Limb (tissue), 2 donors: ENCODE measurements around the gene ARF1.

Source experiments
- DNase-seq, 2 donors: peaks; one replicate each; pipeline ENCODE4 v3.0.0-alpha.2; 2016; ENCODE audit errors: extremely low spot score in 2 of 2

The ARF1 gene

DNA sequence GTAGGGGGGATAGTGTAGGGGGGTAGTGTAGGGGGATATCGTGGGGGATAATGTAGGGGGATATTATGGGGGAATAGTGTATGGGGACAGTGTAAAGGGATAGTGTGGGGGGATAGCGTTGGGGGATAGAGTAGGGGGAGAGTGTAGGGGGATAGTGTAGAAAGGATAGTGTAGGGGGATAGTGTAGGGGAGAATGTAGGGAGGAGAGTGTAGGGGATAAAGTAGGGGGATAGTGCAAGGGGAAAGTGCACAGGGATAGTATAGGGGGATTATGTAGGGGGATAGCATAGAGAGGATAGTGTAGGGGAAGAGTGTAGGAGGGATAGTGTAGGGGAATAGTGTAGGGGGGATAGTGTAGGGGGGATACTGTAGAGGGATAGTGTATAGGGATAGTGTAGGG is 12.3 kb upstream of the ARF1 start:
- no peak for DNase-seq

DNA sequence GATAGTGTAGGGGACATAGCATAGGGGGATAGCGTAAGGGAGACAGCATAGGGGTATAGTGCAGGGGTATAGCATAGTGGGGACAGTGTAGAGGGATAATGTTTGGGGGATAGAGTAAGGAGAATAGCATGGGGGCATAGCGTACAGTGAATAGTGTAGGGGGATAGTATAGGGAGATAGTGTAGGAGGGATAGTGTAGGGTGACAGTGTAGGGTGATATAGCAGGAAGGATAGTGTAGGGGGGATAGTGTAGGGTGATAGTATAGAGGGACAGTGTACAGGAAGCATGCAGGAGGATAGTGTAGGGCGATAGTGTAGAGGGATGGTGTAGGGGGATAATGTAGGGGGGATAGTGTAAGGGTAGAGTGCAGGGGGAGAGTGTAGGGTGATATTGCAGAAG is 11.7 kb upstream of the ARF1 start:
- no peak for DNase-seq

DNA sequence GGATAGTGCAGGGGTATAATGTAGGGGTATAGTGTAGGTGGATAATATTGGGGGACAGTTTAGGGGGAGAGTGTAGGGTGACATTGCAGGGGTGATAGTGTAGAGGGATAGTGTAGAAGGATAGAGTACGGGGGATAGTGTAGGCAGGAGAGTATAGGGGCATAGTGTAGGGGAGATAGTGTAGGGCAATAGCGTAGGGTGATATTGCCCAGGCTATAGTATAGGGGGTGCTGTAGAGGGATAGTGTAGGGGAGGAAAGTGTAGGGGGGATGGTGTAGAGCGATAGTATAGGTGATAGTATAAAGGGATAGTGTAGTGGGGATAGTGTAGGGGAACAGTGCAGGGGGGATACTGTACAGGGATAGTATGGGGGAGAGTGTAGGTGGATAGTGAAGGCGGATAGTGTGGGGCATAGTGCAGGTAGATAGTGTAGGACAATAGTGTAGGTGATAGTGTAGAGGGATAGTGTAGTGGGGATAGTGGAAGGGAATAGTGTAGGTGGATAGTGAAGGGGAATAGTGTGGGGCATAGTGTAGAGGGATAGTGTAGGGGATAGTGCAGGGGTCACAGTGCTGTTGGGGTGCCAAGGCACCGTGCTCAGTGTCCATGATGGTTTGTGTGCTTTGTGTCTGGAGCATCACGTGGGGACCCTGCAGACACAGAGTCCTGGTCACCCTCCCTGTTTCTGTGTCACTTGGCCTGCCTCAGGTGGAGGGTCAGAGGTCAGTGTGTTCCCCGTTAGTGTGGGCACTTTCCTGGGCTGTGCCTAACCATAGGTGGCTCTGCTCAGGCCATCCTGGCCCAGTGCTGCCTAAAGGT is 10.5 kb upstream of the ARF1 start:
- DNase-seq = no peak

DNA sequence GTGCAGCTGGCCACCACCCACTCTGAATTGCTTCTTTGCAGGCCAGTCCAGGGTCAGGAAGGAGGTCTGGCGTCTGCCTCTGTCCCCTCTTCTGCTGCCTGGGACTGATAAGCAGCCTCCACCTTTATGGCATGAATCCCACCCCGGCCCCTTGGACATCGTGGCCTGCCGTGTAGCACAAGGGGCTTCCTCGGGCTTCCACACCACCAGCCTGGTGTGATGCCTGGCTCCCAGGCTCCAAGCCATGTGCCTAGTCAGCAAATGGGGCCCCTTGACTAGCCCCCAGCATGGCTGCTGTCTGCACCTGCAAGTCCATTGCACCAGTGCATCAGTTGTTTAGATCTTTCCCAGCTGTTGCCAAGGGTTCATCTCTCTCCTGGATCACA is 9.9 kb upstream of the ARF1 start:
- DNase-seq = no peak

DNA sequence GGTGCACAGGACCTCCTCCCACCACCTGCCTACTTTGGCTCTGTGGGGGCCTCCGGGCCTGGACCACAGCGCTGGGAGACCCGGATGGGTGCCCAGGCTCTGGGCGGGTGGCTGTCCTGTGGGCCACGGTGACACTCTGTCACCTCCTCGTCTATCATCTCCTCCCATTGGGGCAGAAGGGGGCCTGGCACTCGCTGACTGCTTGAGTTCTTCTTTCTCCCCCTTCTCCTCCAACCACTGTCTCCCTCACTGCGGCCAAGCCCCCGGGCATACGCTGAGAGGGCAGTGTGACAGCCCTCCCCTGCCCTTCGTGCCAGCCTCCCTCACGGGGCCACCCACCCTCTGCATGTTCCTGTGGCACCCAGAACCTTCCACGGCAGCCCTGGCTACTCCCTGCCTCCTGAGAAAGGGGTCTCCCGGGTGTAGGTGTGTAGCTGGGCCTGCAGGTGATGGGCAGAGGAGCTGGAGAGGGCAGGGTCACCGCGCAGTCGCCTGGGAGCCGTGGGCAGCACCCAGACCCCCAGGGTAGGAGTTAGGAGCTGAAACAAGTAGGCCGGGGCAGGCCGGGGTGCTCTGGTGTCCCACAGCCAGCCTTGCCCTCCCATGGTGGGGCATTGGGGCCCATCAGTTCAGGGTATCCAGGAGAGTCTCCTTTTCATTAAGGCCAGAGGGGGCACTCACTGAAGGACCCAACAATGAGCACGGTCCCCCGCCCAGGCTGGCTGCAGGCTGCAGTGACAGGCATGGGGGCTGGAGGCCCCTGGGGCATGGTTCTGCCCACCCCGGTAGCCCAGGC is 9.2 kb upstream of the ARF1 start:
- no peak for DNase-seq

DNA sequence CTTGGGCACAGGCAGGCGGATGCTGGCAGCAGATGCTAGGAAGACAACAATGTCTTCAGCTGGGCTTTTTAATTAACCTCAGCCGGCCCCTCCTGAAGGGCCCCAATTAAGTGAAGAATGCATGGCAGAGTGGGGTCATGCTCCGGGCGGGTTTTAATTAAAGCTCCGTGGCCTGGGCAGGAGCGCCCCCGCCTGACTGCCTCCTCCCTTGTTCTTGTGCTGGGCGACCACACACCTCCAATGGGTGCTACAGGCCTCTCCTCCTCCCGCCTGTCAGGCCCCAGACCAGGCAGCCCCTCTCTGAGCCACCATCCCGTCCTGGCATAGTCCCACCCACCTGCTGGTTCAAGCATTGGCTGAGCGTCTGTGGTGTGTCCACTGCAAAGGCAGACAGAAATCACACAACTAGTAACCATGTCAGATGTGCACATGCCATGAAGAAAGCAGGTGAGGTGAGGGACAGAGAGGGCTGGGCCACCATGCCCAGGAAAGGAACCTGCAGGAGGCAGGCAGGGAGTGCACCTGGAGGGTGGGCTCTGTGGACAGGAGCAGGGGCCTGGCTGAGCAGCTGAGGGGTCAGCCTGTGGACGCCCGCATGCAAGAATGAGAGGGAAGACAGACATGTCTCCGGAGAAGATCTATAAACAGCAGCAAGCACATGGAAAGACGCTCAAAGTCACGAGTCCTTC is 8.5 kb upstream of the ARF1 start:
- DNase-seq = no peak

DNA sequence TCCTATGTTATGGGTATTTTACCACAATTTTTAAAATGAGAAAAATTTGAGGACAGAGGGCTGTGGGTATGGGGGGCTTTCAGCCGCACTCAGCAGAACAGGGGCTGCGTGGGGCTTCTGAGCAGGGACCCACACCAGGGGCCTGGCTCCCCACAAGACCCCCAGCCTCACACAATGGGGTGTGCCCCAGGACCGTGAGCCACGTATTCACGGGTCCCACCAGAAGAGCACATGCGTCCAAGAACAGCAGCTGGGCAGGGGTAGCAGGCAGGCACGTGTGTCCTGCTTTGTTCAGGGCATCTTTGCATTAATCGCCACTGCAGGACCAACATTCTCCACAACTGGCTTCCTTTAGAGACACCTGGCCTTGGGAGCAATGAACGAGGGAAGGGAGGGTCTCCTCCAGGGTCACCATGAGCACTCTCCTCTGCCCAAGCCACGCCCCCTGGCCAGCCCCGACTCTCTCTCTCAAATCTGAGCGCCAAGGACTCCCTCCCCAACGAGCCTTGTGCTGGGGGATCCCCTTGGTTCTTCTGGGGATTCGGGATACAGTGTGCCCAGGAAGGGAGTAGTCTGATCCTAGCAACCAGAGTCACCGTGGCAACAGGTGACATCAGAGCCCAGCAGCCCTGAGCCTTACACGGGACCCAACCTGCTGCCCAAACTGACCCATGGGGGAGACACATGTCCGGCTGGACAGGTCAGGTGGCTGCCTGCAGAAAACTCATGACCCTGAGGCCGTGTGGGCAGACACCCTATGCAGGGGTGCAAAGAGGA is 7.4 kb upstream of the ARF1 start:
- DNase-seq = no peak

DNA sequence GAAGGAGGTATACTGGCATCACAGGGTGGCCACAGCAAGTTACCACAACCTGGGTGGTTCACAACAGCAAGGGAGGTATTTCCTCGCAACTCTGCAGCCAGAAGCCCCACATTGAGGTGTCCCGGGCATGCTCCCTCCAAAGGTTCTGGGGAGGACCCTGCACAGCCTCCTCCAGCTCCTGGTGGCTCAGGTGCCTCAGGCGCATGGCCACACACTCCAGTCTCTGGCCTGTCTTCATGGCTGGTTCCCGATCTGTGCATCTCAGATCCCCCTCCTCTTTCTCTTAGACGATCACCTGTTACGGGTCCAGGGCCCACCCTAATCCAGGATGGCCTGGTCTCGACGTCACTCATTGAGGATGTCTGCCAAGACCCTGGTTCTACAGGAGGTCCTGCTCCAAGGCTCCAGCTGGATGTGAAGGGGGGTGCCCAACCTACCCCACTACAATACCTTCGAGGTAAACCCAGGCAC is 6.7 kb upstream of the ARF1 start:
- DNase-seq = no peak

DNA sequence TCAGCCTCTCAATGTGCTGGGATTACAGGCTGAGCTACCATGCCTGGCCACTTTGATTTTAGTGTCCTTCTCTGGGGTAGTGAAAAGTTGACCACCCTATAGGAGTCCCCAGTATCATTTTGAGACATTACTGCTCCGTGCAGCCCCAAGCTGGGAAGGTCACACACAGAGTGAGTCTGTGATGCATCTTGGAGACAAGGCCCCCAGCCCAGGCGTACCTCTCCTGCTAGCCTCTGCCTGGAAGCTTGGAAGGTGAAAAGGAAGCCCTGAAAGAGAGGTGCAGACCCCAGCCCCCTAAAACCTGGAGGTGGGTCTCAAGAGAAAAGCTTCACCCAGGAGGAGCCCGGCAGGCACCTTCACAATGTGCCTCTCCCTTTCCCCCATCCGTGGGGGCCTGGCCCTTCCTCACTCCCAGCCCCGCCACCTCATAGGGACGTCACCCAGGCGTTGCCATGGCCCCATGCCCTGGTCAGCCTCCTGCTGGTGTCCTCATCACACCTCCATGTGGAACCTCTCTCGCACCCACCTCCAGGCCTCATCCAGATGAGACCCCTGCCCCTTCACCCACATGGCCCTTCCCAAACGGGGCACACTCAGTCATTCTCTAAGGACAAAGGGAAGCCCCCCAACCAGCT is 5.6 kb upstream of the ARF1 start:
- DNase-seq = no peak

DNA sequence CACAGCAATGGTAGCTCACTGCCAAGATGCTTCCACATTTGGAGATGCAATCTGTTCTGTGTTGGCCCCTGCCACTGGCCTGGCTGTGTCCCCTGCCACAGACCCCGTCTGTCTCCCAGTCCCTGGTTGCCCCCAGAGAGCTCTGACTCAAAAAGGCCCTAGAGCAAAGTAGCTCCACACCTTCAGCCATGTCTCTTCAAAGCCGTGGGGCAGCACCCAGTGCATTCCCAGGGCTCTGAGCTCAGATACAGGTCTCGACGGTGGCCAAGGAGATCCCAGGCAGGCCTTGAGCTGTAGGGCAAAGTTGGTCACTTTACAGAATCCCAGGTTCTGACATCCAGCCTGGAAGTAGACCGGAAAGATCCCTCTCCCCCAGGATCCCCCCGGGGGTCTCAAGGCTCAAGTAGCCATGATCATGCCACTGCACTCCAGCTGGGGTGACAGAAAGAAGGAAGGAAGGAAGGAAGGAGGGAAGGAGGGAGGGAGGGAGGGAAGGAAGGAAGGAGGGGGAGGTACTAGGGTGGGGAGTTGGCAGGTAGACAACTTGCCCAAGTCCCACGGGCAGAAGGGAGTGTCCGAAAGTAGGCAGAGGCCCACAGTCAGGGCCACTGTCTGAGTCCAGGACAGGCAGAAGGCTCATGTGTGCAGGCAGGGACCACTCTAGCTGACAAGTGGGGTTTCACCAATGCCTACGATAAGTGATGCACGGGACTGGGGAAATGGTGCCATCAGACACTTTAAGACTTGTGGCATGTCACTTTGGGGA is 4.8 kb upstream of the ARF1 start:
- no peak for DNase-seq

DNA sequence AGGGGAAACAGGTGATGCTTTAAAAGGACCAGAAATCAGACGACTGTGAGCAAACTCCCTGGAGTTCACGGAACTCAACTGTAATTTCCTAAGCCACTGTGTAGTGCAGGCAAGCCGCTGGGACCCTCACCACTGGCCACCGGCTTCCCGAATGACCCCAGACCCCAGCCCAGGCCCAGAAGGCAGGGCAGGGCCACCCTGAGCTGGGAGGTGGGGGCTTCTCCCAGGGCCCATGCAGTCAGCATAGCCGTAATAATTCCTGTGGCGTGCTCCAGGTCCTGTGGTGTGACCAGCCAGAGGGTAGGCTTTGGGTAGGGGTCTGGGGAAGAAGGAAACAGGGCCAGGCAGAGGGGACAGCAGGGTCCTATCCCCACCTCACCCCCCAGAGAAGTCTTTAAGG is 3.5 kb upstream of the ARF1 start:
- DNase-seq = no peak

DNA sequence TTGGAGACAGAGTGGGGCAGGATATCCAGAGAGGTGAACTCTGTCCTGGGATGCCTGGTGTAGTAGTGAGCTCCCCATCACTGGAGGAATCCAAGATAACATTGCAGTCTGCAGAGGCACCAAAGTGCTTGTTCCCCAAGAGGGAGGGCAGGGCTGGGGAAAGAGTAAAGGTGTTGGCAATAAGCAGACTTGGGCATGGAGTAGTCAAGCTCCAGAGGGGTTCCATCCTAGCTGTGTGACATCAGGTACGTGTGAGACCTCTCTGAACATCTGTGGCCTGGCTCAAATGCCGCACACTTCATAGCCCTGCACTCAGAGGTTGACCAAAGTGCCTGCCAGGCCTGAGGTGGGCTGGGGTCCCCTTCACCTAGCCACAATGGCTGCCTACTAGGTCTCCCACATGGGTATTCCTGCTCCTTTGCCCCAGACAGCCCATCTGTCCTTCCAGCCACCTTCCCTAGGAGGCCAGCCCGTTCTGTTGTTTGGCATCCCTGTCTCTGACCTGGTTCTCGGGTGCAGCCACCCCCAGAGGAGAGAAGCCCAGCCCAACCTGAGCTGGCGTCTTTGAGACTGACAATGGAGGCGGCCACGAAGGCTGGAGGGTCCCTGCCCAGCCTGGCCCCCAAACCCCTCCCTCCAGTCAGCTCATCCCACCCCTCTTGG is 2.8 kb upstream of the ARF1 start:
- no peak for DNase-seq

DNA sequence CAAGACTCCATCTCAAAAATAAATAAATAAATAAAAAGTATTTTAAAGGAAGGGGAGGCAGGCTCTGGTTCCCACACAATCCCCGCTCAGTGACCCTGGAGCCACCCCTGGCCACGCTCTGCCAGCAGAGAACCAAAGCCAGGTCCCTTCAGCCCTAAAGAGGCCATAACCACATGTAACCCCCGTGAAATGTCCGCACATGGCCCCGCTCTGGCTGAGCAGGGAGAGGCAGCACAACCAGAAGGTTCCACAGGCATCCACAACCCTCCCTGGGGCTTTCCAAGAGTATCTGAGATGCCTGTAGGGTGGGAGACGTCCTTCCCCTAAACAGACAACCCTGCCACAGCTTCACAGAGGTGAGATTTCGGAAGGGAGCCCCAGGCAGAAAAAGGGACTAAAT is 1.4 kb upstream of the ARF1 start:
- DNase-seq = no peak

DNA sequence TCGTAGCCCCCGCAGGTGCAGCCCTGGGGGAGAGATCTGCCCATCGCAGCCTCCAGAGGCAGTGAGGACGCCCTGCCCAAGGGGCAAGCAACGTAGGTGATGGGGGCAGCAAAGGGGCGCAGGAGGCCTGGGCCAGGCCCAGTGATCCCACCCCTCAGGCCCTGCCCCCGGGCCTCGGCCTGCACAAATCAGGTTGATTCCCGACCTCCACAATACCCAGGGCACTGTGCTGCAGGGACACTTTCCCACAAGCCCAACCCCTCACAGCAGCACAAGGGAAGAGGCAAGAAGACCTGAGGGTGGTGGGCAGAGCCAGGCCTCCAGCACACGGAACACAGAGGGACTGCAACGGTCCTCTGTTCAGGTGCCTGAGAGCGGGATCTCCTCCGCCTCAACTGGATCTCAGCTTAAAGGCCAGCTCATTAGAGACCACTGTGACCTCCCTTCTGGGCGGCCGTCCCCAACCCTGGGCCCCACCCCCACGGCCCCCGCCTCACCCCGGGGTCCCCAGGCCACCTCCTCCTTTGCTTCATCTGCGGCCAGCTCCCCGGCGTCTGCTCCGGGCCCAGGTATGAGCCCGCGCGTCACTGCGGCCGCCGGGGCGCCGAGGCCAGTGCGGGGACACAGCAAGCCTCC is 812 bp upstream of the ARF1 start:
- no peak for DNase-seq

DNA sequence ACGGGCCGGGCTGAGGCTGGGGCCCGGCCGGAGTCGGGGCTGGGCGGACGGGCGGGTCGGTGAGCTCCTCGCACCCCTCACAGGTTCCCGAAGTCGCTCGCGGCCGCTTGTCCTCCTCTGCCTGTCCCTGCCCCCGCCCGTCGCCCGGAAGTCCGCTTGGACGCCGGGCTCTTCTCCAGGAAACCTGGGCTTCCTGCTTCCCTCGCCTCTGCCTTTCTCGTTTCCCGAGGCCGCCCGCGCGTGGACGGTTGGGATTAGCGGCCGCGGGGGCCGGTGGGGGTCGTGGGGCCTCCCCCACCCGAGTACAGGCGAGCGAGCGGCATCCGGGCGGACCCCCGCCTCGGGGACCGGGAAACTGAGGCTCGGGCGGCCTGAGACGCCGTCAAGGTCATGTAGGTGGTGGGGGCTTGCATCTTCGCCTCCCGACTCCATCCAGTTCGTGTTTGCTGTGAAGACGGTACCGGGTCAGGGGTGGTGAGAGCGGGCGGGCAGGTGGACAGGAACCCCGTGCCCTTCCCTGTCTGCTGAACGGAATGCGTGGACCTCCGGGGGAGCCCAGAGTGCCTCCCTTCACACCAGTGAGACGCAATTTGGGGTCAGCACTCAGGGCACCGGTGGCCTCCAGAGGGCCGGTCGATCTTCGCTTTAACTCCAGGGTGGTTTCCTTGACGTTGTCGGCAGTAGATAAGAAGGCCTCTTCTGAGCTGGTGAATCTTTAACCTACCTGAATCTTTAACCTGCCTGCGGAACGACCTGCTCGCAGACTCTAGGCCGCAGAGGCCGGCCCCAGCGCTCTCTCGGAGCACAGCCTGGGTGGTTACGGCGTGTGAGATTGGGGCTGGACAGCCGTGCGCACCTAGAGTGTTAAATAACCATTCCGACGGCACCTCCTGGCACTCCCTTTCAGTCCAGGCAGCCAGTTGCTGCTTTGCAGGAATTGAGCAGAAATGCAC is 686 bp downstream of the ARF1 start:
- DNase-seq = peak in 1 of 2 donors; percentile 57

DNA sequence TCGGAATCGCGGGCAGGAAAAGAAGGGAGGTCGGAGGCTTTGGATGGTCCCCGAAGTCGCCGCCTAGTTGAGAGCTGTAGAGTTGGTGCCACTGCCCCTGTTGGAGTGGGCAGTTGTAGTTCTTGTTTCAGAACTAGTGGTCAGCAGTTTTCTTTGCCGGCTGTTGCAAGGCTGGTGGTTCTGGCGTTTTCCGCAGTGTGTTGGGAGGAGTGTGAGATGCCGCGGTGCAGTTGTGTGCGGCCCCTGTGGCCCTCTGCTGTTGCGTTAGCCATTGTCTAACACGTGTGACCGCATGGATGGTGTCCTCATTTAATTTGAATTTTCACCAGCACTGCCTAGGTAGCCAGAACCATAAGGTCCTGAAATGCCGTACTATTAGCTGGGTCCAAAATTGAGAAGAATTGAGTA is 1.4 kb downstream of the ARF1 start:
- DNase-seq = peak in 1 of 2 donors; percentile 44

DNA sequence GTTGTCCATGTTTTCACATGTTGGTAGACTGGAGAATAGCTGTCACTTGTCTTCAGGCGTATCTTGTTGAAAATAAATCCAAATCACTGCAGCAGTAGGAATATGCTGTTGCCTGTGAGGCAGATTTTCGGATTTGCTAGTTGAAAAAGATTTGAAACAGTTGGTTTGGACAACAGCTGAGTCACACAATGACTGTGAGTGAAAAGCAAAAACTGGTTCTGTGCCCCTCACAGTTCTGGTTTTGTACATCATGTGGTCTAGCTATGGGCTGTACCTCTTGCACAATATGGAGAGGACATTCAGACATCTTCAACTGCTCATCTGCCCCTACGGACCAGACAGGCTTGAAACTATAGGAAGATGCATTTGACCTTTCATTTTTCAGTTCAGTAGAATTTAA is 1.8 kb downstream of the ARF1 start:
- DNase-seq = no peak

DNA sequence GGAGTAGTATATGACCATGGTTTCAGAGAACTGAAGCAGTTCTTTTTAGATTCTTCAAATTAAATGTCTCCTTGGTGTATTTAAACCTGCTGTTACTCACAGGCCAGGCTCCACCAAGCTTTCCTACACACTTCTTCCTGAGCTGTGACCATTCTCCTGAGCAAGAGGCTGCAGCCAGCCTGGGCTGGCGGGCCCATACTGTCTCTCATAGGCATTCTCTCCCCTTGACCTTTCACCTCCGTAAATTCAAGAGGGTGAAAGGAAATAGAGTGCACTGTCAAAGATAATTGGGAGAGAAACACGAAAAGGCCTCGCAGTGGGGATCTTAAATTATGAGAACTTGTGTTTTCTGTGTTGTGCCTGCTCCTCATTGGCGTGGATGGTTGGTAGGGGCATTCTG is 2.3 kb downstream of the ARF1 start:
- no peak for DNase-seq
